Gastrocnemius medialis (tissue), 4 donors: ENCODE data around the gene NRN1. TPM values are rescaled to one million over a fixed set of nuclear protein-coding genes. Genes with fewer than 3 reads are reported as not detected.

ENCODE experiments used
- ATAC-seq, 2 donors: fragments of 150-250 bp; one replicate each; pipeline ENCODE4 v1.9.1; 2016
- DNase-seq, 2 donors: peaks; one replicate each; pipeline ENCODE4 v3.0.0-alpha.2; 2019
- H3K27ac ChIP-seq, 4 donors: fragments of 200-600 bp; sonication (generic); 1 replicate in 1 of 4; 2 replicates in 3 of 4; pipeline ENCODE4 v1.5.1; 2016 to 2018; ENCODE audit warnings: mild to moderate bottlenecking in 2 of 4, moderate library complexity in 1 of 4
- H3K27me3 ChIP-seq, 3 donors: fragments of 200-600 bp; sonication (generic) in 2 of 3; 1 replicate in 1 of 3; 2 replicates in 2 of 3; pipeline versions ENCODE4 v1.5.1 to v1.6.0; 2016 to 2019; ENCODE audit warnings: mild to moderate bottlenecking in 1 of 3, moderate library complexity in 1 of 3
- H3K36me3 ChIP-seq, 2 donors: fragments of 200-600 bp; sonication (generic) in 1 of 2; one replicate each; pipeline ENCODE4 v1.5.1; 2017 to 2018
- H3K4me1 ChIP-seq, 2 donors: fragments of 200-600 bp; sonication (generic) in 1 of 2; one replicate each; pipeline ENCODE4 v1.5.1; 2016 to 2017; ENCODE audit warnings: mild to moderate bottlenecking in 2 of 2
- H3K4me3 ChIP-seq, 4 donors: fragments of 200-600 bp; sonication (generic) in 3 of 4; 1 replicate in 1 of 4; 2 replicates in 3 of 4; pipeline ENCODE4 v1.5.1; 2016 to 2019; ENCODE audit warnings: mild to moderate bottlenecking in 2 of 4
- H3K9me3 ChIP-seq, 3 donors: fragments of 200-600 bp; sonication (generic) in 2 of 3; 1 replicate in 1 of 3; 2 replicates in 2 of 3; pipeline ENCODE4 v1.5.1; 2016 to 2019
- CTCF ChIP-seq, 5 experiments: fragments of 450-650 bp in 3 of 5; fragments of 200-600 bp in 2 of 5; sonication (generic) in 2 of 5; IDR thresholded peaks in 4 of 5; conservative IDR thresholded peaks in 1 of 5; 1 replicate in 4 of 5; 2 replicates in 1 of 5; pipeline ENCODE4 v1.5.1; 2016 to 2019; ENCODE audit warnings: antibody characterized with exemption in 5 of 5, mild to moderate bottlenecking in 3 of 5, moderate library complexity in 3 of 5
- POLR2A ChIP-seq, 2 donors: fragments of 450-650 bp; IDR thresholded peaks; one replicate each; pipeline ENCODE4 v1.6.1; 2017; ENCODE audit warnings: antibody characterized with exemption in 2 of 2, mild to moderate bottlenecking in 2 of 2, moderate library complexity in 2 of 2
- in situ Hi-C, 4 donors: fragments of 200-750 bp; cut with MboI; loops; one replicate each; pipeline versions ENCODE4 v1.15.0 to v1.8.0; 2017; ENCODE audit warnings: low sequenced_read_pairs in 4 of 4
- intact Hi-C: fragments of 100-400 bp; cut with DNase I; formaldehyde crosslinking; loops from one replicate; pipeline ENCODE4 v1.15.1; 2023; ENCODE audit warnings: low total_unique reads
- total RNA-seq, 4 donors: library from RNA; depleted of rRNA; stranded (reverse); fragments of >200 nt; gene quantifications; one replicate each; pipeline versions ENCODE4 v1.1.0 to v1.2.3, GENCODE V29; 2016

Gene NRN1
- total RNA-seq, 4 donors from 2014 or later, result 6.4 to 9.9 (median 6.8) TPM

GRCh38 chr6:5986861-5987260 lies 19.9 kb downstream of the NRN1 start:
- Histone ChIP-seq H3K27ac (no peak overlapping the region), H3K27me3 (peaks cover 0 to 6% (median 0%) of the 10 kb centered on the region in 3 donors), H3K36me3 (no peaks in the 10 kb centered on the region), H3K4me3 (no peak overlapping the region), H3K4me1 (no peaks in the 10 kb centered on the region), H3K9me3 (no peaks in the 10 kb centered on the region)
- intact Hi-C loops (no loop called here), in situ Hi-C loops (loop anchor here in 1 of 4 donors (25.0 kb wide), 1 partner anchor 525 kb away; no protein-coding TSS in a partner anchor)
- TF ChIP-seq POLR2A (IDR thresholded peaks at IDR 0.05), result no peak
- TF ChIP-seq CTCF (IDR thresholded peaks at IDR 0.05 in 4 of 5, conservative IDR thresholded peaks at IDR 0.05 in 1 of 5), result no peak
- DNase-seq, result no peak
- no peak for ATAC-seq

GRCh38 chr6:5984150-5985089 lies 22.3 kb downstream of the NRN1 start:
- peaks cover 4 to 8% of the 10 kb centered on the region in 2 donors for H3K4me1 ChIP-seq
- H3K27ac ChIP-seq, result no peak overlapping the region
- no peak overlapping the region for H3K4me3 ChIP-seq
- peaks cover 0 to 6% (median 0%) of the 10 kb centered on the region in 3 donors for H3K27me3 ChIP-seq
- intact Hi-C loops, result no loop called here
- in situ Hi-C loops, result loop anchor here in 1 of 4 donors (25.0 kb wide), 1 partner anchor 522 kb away; no protein-coding TSS in a partner anchor
- H3K36me3 ChIP-seq, result no peaks in the 10 kb centered on the region
- H3K9me3 ChIP-seq, result no peaks in the 10 kb centered on the region
- no peak for TF ChIP-seq CTCF (IDR thresholded peaks at IDR 0.05 in 4 of 5, conservative IDR thresholded peaks at IDR 0.05 in 1 of 5)
- TF ChIP-seq POLR2A (IDR thresholded peaks at IDR 0.05), result no peak
- no peak for ATAC-seq
- DNase-seq, result no peak

- intact Hi-C loops, result no loop called here
- Histone ChIP-seq H3K36me3 (no peaks in the 10 kb centered on the region), H3K27ac (no peak overlapping the region), H3K9me3 (no peaks in the 10 kb centered on the region), H3K27me3 (no peaks in the 10 kb centered on the region), H3K4me3 (no peak overlapping the region), H3K4me1 (peaks cover 4 to 8% of the 10 kb centered on the region in 2 donors)
- DNase-seq, result no peak
- in situ Hi-C loops, result loop anchor here in 1 of 4 donors (25.0 kb wide), 1 partner anchor 519 kb away; no protein-coding TSS in a partner anchor
- no peak for ATAC-seq
- TF ChIP-seq POLR2A (IDR thresholded peaks at IDR 0.05) (no peak), CTCF (IDR thresholded peaks at IDR 0.05 in 4 of 5, conservative IDR thresholded peaks at IDR 0.05 in 1 of 5) (no peak)
These were observed 25.3 kb downstream of the NRN1 start for GRCh38 chr6:5981126-5982026.

- no peak for TF ChIP-seq POLR2A (IDR thresholded peaks at IDR 0.05)
- no peak for TF ChIP-seq CTCF (IDR thresholded peaks at IDR 0.05 in 4 of 5, conservative IDR thresholded peaks at IDR 0.05 in 1 of 5)
- Histone ChIP-seq H3K4me3 (no peak overlapping the region), H3K4me1 (peaks cover 4 to 8% of the 10 kb centered on the region in 2 donors), H3K36me3 (no peaks in the 10 kb centered on the region), H3K27ac (peak overlapping the region in 1 of 4 donors; percentile 53), H3K27me3 (no peaks in the 10 kb centered on the region), H3K9me3 (no peaks in the 10 kb centered on the region)
- ATAC-seq, result peak; percentile 98
- DNase-seq, result peak; percentile 35 to 49
- in situ Hi-C loops (loop anchor here in 1 of 4 donors (25.0 kb wide), 1 partner anchor 518 kb away; no protein-coding TSS in a partner anchor), intact Hi-C loops (no loop called here)
These were observed 26.9 kb downstream of the NRN1 start for GRCh38 chr6:5979650-5980420.
